CD4-positive, CD25-positive, alpha-beta regulatory T cell (primary cell): ENCODE data around the gene IRF2BP2. TPM values are rescaled to one million over a fixed set of nuclear protein-coding genes. Genes with fewer than 3 reads are reported as not detected.

Experiments used
- ATAC-seq, 2 donors: fragments of 150-1000 bp; cut with Tn5 transposase; one replicate each; pipeline ENCODE4 v1.10.0; 2021; ENCODE audit warnings: low read depth in 2 of 2, moderate number of reproducible peaks in 2 of 2, moderate library complexity in 1 of 2
- DNase-seq, 3 donors: peaks; one replicate each; pipeline versions ENCODE4 v3.0.0 to v3.0.0-alpha.2; 2012 to 2022; ENCODE audit warnings: mixed read lengths in 1 of 3
- H3K27ac ChIP-seq: one replicate; pipeline ENCODE4 v1.7.0; 2013; ENCODE audit warnings: mild to moderate bottlenecking, low read length; ENCODE audit not compliant: insufficient read depth, poor library complexity, severe bottlenecking
- H3K27me3 ChIP-seq: one replicate; pipeline ENCODE4 v1.7.0; 2013; ENCODE audit warnings: low read length; ENCODE audit not compliant: control insufficient read depth, insufficient read depth
- H3K36me3 ChIP-seq: one replicate; pipeline ENCODE4 v1.7.0; 2013; ENCODE audit warnings: mild to moderate bottlenecking, low read length, moderate library complexity; ENCODE audit not compliant: control insufficient read depth, insufficient read depth
- H3K4me1 ChIP-seq: 2 replicates; pipeline ENCODE4 v1.7.0; 2013; ENCODE audit warnings: mild to moderate bottlenecking, low read length; ENCODE audit not compliant: insufficient read depth, control insufficient read depth, poor library complexity, severe bottlenecking
- H3K4me3 ChIP-seq: one replicate; pipeline ENCODE4 v1.7.0; 2013; ENCODE audit warnings: low read depth, mild to moderate bottlenecking, low read length, moderate library complexity
- H3K9me3 ChIP-seq, 2 experiments: 1 replicate in 1 of 2; 2 replicates in 1 of 2; pipeline ENCODE4 v1.7.0; 2013; ENCODE audit warnings: low read length in 2 of 2, mild to moderate bottlenecking in 1 of 2, moderate library complexity in 1 of 2; ENCODE audit not compliant: control insufficient read depth in 2 of 2
- H3K27ac Mint-ChIP-seq, 3 donors: one replicate each; pipeline ENCODE4 v1.8.0; 2020 to 2022; ENCODE audit warnings: mild to moderate bottlenecking in 3 of 3, mixed read lengths in 3 of 3, moderate library complexity in 2 of 3
- H3K27me3 Mint-ChIP-seq: one replicate; pipeline ENCODE4 v1.8.0; 2022; ENCODE audit warnings: mild to moderate bottlenecking, mixed read lengths
- H3K36me3 Mint-ChIP-seq: one replicate; pipeline ENCODE4 v1.8.0; 2020; ENCODE audit warnings: mixed read lengths
- H3K4me1 Mint-ChIP-seq, 4 donors: one replicate each; pipeline ENCODE4 v1.8.0; 2020 to 2022; ENCODE audit warnings: mixed read lengths in 4 of 4, mild to moderate bottlenecking in 1 of 4
- H3K4me3 Mint-ChIP-seq, 4 donors: one replicate each; pipeline ENCODE4 v1.8.0; 2020 to 2022; ENCODE audit warnings: mild to moderate bottlenecking in 4 of 4, mixed read lengths in 4 of 4, moderate library complexity in 3 of 4
- H3K9me3 Mint-ChIP-seq, 7 donors: one replicate each; pipeline ENCODE4 v1.8.0; 2020 to 2022; ENCODE audit warnings: mixed read lengths in 7 of 7, mild to moderate bottlenecking in 3 of 7, moderate library complexity in 2 of 7
- polyA plus RNA-seq, 4 donors: library from polyadenylated mRNA; unstranded; fragments of 300-500 nt; fragmentation: Illumina TruSeq; gene quantifications; one replicate each; pipeline ENCODE4 v1.2.3, GENCODE V29; 2021
- total RNA-seq: library from RNA; stranded (reverse); gene quantifications from one replicate; pipeline ENCODE4 v1.2.3, GENCODE V29; 2022

The IRF2BP2 gene
- total and polyA plus RNA-seq, 5 donors from 2014 or later = 21.1 to 375 (median 25.4) TPM

DNA sequence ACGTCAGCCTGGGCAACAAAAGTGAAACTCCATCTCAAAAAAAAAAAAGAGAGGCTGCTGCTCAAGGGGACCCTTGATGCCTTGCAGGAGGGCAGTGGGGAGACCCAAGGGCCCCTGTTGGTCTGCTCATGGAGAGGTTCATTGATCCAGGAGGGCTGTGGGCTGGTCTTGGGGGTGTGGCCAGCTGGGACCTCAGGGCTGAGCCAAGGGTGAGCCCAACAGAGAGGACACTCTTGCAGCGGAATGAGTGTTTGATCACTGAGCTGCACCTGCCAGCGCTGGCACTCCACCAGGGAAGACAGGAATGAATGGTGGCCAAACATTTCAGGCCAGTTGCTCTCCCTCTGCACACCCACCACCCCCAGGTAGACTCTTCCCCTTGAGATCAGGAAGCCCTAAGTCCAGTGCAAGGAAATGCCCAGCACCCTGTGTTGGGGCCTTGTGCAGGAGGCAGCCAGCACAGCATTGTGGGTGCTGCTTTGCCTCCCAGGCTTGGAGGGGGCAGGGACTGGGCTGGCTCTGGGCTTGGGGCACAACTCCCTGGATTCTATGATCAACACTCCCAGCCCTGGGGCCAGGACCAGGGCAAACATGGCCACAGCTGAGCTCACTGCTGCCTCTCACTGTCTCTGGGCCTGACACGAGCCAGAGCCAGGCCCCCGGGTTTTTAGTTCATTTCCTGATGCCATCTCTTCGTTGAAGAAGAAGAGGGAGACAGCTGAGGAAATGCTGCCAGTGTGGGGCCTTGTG is 50.7 kb downstream of the IRF2BP2 start:
- no peaks in the 10 kb centered on the region for H3K9me3 ChIP-seq
- ATAC-seq (no peak), DNase-seq (no peak)
- H3K9me3 Mint-ChIP-seq = no peaks in the 10 kb centered on the region
- no peaks in the 10 kb centered on the region for H3K4me1 Mint-ChIP-seq
- no peak overlapping the region for H3K4me3 Mint-ChIP-seq
- H3K27ac Mint-ChIP-seq = no peak overlapping the region
- H3K27ac ChIP-seq = no peak overlapping the region
- no peaks in the 10 kb centered on the region for H3K27me3 ChIP-seq
- no peaks in the 10 kb centered on the region for H3K36me3 ChIP-seq
- H3K27me3 Mint-ChIP-seq = peaks cover 7% of the 10 kb centered on the region
- H3K4me1 ChIP-seq = no peaks in the 10 kb centered on the region
- H3K36me3 Mint-ChIP-seq = no peaks in the 10 kb centered on the region
- no peak overlapping the region for H3K4me3 ChIP-seq

DNA sequence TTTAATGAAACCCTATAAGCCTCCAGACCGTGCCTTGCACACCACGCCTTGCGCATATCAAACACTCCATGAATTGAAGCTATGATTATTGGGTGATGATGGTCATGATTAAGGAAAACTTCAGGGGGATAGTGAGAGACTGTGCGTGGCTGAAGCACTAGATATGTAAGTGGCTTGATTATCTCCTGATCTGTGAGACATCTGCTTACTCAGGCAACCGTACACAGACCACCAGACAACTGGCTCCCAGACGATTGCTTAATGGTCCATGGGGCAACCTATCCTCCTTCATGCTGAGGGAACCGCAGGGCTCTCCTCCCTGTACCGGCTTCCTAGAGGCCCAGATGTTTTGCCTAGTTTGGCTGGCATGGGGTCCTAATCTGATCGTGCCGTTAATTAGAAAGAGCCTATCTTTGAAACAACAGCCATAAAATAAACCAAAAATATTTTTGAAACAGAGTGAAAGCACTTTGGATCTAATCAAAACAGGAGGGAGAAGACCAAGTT is 51.6 kb downstream of the IRF2BP2 start:
- no peak for DNase-seq
- Histone ChIP-seq H3K27me3 (no peaks in the 10 kb centered on the region), H3K36me3 (no peaks in the 10 kb centered on the region), H3K4me3 (no peak overlapping the region), H3K27ac (no peak overlapping the region), H3K4me1 (no peaks in the 10 kb centered on the region), H3K9me3 (no peaks in the 10 kb centered on the region)
- ATAC-seq = no peak
- H3K4me1 Mint-ChIP-seq = no peaks in the 10 kb centered on the region
- no peak overlapping the region for H3K27ac Mint-ChIP-seq
- no peaks in the 10 kb centered on the region for H3K36me3 Mint-ChIP-seq
- peaks cover 4% of the 10 kb centered on the region for H3K27me3 Mint-ChIP-seq
- H3K9me3 Mint-ChIP-seq = no peaks in the 10 kb centered on the region
- H3K4me3 Mint-ChIP-seq = no peak overlapping the region

DNA sequence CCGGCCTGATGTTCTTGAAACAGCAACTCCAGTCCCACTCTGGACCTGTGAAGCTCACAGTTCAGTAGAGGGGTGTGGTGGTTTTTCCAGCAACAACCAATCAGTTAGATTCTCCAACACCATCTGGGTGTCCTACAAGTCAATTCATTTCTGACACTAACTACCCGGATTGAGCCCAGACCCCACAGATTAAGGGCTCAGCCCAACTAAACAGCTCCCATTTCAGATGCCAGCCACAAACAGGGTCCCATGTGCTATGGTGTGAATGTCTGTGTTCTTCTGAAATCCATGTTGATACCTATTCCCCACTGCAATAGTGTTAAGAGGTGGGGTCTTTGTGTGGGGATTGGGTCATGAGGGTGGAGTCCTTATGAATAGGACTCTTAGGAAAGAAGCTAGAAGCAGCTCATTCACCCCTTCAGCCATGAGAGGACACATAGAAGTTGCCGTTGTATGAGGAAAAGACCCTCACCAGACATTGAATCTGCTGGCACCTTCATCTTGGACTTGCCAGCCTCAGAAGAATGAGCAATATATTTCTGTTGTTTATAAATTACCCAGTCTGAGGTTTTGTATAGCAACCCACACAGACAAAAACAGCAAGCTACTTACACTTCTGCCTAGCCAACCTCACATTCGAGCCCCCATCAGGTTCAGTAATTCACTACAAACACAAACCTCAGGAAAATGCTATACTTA is 53.6 kb downstream of the IRF2BP2 start:
- H3K36me3 Mint-ChIP-seq = no peaks in the 10 kb centered on the region
- Histone ChIP-seq H3K4me1 (no peaks in the 10 kb centered on the region), H3K27ac (no peak overlapping the region), H3K4me3 (no peak overlapping the region), H3K27me3 (no peaks in the 10 kb centered on the region), H3K36me3 (no peaks in the 10 kb centered on the region), H3K9me3 (no peaks in the 10 kb centered on the region)
- no peak overlapping the region for H3K4me3 Mint-ChIP-seq
- no peak overlapping the region for H3K27ac Mint-ChIP-seq
- H3K27me3 Mint-ChIP-seq = peaks cover 4% of the 10 kb centered on the region
- DNase-seq (no peak), ATAC-seq (no peak)
- no peaks in the 10 kb centered on the region for H3K9me3 Mint-ChIP-seq
- H3K4me1 Mint-ChIP-seq = no peaks in the 10 kb centered on the region

DNA sequence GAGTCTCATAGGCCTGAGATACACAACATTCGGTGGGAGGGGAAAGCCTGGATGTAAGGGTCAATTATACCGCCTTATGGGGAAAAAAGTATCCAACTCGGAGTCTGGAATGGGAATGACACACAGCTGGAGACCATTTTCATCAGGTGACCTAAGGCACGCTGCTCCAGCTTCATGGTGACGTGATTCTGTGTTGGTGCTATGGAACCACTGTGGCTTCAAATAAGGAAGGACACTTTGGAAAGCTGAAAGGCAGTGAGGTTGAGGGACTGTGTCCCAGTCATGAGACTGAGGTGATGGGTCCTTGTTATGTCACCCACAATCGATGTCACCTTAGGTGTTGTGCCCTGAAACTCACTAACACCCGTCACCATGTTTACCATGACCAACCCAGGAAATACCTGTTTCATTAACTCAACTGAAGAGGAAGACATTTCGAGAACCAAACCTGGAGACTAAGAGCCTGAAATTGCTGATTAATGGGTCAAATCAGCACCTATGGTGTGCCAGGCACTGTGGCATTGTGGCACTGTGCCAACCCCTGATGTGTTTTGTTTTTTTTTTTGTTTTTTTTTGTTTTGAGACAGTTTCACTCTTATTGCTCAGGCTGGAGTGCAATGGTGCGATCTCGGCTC is 54.5 kb downstream of the IRF2BP2 start:
- H3K27me3 Mint-ChIP-seq = peaks cover 4% of the 10 kb centered on the region
- no peak for DNase-seq
- H3K4me3 Mint-ChIP-seq = no peak overlapping the region
- Histone ChIP-seq H3K4me1 (no peaks in the 10 kb centered on the region), H3K4me3 (no peak overlapping the region), H3K27ac (no peak overlapping the region), H3K36me3 (no peaks in the 10 kb centered on the region), H3K9me3 (no peaks in the 10 kb centered on the region), H3K27me3 (no peaks in the 10 kb centered on the region)
- no peak for ATAC-seq
- H3K9me3 Mint-ChIP-seq = no peaks in the 10 kb centered on the region
- H3K4me1 Mint-ChIP-seq = no peaks in the 10 kb centered on the region
- H3K36me3 Mint-ChIP-seq = no peaks in the 10 kb centered on the region
- H3K27ac Mint-ChIP-seq = no peak overlapping the region

DNA sequence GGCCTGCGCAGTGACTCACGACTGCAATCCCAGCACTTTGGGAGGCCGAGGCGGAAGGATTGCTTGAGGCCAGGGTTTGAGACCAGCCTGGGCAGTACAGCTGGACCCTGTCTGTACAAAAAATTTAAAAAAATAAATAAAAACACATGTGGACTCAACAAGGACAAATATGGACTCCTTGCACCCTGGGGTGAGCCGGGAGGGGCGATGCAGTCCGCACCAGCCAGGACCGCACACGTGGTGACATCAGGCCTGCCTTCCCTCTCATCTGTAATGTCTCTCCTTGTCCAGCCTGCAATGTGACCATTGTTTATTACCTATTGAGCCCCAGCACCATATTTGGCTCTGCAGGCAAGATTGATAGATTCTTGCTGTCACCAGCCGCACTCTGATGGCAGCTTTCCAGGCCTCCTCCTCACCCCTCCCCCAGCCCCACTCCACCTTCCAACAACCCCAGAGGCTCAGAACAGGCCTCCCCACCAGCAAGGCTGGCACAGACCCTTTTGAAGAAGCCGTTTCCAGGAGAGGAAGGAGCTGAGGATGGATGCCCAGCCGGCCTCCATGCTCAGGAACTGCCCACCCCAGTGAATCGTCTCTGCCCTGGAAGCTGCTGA is 55.2 kb downstream of the IRF2BP2 start:
- no peak overlapping the region for H3K27ac Mint-ChIP-seq
- no peaks in the 10 kb centered on the region for H3K9me3 ChIP-seq

More for the DNA sequence above, 55.2 kb downstream of the IRF2BP2 start:
- H3K4me3 ChIP-seq = no peak overlapping the region
- no peaks in the 10 kb centered on the region for H3K9me3 Mint-ChIP-seq
- ATAC-seq = no peak
- H3K27me3 Mint-ChIP-seq = peaks cover 4% of the 10 kb centered on the region
- H3K36me3 ChIP-seq = no peaks in the 10 kb centered on the region
- DNase-seq = no peak
- H3K36me3 Mint-ChIP-seq = no peaks in the 10 kb centered on the region
- no peaks in the 10 kb centered on the region for H3K4me1 Mint-ChIP-seq
- no peak overlapping the region for H3K4me3 Mint-ChIP-seq
- H3K4me1 ChIP-seq = no peaks in the 10 kb centered on the region
- H3K27ac ChIP-seq = no peak overlapping the region
- H3K27me3 ChIP-seq = no peaks in the 10 kb centered on the region

Other genes with a start within 250 kb of the IRF2BP2 start
- 11.9 TPM for gene COA6, start 236.7 kb downstream of the IRF2BP2 start, total RNA-seq
- gene COA6, start 236.7 kb downstream of the IRF2BP2 start, polyA plus RNA-seq = 10 to 100 TPM; 46.8 to 61.9 (median 55.6) TPM
- gene TARBP1, start 131.0 kb downstream of the IRF2BP2 start, total RNA-seq = 30.0 TPM
- 10 to 100 TPM in 1 of 4 donors, 1 to 10 TPM in 3; 6.9 to 10.4 (median 8.8) TPM for gene TARBP1, start 131.0 kb downstream of the IRF2BP2 start, polyA plus RNA-seq